Mammary epithelial cell (primary cell): ENCODE results near the gene RFXAP.

Experiments used
- EZH2 ChIP-seq: IDR thresholded peaks from 2 replicates; pipeline ENCODE4 v1.6.1; 2012; ENCODE audit warnings: low read length, inconsistent platforms, borderline replicate concordance
- TF ChIP-seq, protein P1 (sequence below), 2 donors: IDR thresholded peaks in 1 of 2; conservative IDR thresholded peaks in 1 of 2; 2 replicates each; pipeline ENCODE4 v1.5.1; 2011 to 2012; ENCODE audit warnings: inconsistent platforms in 2 of 2, low read length in 2 of 2, mild to moderate bottlenecking in 2 of 2, control low read depth in 1 of 2, low read depth in 1 of 2; ENCODE audit not compliant: insufficient read depth in 1 of 2; ENCODE audit errors: extremely low read depth in 1 of 2

DNA sequence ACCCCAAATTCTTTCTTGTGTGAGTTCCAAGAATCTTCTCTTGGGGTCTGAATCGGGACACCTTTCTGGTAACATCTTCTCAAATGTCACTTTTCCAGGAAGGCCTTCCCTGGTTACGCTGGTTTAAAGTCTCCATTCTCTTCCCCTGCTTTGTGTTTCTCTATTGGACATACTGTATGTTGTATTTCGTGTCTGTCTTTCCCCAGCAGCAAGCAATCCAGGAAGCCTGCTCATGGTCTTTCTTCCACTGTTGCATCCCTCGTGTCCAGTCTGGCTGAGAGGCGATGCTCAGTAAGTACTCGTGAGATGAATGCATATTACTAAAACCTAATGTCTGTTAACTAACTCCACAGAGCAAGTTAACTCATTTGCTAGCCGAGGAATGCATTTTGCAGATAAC is 43.7 kb downstream of the RFXAP start:
- TF ChIP-seq, protein P1, sequence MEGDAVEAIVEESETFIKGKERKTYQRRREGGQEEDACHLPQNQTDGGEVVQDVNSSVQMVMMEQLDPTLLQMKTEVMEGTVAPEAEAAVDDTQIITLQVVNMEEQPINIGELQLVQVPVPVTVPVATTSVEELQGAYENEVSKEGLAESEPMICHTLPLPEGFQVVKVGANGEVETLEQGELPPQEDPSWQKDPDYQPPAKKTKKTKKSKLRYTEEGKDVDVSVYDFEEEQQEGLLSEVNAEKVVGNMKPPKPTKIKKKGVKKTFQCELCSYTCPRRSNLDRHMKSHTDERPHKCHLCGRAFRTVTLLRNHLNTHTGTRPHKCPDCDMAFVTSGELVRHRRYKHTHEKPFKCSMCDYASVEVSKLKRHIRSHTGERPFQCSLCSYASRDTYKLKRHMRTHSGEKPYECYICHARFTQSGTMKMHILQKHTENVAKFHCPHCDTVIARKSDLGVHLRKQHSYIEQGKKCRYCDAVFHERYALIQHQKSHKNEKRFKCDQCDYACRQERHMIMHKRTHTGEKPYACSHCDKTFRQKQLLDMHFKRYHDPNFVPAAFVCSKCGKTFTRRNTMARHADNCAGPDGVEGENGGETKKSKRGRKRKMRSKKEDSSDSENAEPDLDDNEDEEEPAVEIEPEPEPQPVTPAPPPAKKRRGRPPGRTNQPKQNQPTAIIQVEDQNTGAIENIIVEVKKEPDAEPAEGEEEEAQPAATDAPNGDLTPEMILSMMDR (conservative IDR thresholded peaks at IDR 0.05 in 1 of 2, IDR thresholded peaks at IDR 0.05 in 1 of 2; ENCODE audit: extremely low read depth in 1 of 2, insufficient read depth in 1 of 2, low read depth in 1 of 2, low read length in 2 of 2): no peak
- no peak for TF ChIP-seq EZH2
